NCI-H1105 treated with DMSO at 0.1 percent for 48 hours (cell line): ENCODE measurements around the gene ZNF716.
"Not testable (repeated sequence)": the region's sequence is repeated elsewhere in the genome, so short reads cannot be mapped to it uniquely, and the experiment has no call there.

Source experiments
- DNase-seq: peaks from one replicate; lab custom pipeline; 2025; lab: John Stamatoyannopoulos, UW

Gene ZNF716

DNA sequence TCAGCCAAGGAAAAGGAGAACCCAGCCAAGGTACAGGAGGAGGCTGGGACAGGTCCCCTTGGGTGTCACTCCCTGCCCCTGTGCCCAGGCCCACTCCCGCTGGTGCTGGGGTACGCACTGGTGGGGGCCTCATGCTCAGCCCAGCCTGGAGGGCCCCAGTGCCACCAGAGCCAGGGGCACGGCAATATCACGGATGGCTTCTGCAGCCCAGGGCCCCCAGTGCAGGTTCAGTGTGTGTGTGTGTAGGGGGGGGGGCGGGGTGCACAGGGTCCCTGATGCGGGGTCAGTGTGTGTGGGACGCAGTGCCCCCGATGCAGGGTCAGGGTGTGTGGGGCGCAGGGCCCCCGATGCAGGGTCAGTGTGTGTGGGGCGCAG is 23.4 kb upstream of the ZNF716 start:
- no peak for DNase-seq

DNA sequence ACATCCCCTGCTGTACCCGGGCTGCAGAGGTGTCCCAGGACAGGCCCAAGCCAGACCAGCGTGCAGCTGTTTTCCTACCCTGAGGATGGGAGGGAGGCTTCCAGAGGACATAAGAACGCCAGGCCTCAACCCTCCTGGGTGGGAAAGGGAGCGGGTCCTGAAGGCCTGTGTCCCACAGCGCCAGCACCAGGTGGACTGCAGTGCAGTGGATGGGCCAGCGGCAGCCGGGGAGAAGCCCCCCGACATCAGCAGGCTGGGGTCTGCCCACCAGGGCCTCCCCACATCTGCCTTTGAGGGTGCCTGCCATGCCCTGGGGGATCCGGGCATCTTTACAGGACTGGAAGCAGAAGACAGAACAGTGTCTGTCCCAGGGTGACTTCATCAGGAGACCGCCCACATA is 22.8 kb upstream of the ZNF716 start:
- DNase-seq: no peak

DNA sequence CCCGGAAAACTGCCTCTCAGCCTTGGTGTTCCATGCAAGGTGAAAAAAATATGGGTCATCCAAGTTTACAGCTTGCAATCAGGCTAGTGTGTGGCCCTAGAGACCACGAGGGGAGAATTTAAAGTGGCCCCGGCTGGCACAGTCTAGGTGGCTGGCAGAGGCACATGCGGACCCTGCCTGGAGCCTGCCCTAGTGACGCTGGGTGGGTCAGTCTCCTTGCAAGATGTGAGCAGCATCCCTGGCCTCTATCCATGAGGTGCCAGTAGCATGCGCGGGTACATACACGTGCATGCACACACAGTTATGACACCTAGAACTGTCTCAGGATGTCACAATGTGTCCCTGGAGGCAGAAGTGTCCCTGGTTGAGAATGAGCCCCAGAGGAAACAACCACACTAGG is 22.4 kb upstream of the ZNF716 start:
- DNase-seq: no peak

DNA sequence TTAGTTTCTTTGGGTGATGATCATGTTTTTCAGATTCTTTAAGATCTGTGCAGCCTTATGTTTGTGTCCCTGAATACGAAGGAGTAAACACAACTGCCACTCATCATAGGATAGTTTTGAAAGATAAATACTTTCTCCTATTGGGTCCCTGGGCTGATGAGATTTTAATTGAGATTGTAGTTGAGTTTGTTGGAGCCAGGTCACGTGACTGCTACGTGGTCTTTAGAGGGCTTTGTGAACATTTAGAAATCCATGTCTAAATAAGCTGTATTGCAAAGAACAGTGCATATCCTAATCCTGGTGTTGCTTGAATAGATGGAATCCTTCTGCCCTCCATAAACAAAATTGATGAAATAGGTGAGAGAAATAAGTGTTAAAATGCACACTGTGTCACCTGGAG is 17.4 kb upstream of the ZNF716 start:
- DNase-seq: no peak

DNA sequence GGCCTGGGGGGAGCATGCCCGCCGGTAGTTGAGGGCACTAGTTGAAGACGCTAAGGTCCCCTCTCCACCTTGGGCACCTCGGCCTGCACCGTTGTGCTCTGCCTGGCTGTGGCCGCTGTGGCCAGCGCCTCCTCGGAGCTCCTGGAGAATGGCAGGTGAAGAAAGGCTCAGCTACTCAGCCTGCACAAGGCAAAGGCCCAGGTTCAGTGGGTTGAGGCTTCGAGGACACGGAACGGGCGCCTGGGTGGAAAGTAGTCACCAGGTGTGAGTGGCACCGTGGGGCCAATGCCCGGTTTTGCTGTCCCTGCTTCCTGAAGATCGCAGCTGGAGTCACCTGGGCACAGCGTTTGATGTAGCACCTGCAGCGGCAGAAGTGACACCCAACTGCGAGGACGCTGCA is 12.4 kb upstream of the ZNF716 start:
- DNase-seq: no peak

DNA sequence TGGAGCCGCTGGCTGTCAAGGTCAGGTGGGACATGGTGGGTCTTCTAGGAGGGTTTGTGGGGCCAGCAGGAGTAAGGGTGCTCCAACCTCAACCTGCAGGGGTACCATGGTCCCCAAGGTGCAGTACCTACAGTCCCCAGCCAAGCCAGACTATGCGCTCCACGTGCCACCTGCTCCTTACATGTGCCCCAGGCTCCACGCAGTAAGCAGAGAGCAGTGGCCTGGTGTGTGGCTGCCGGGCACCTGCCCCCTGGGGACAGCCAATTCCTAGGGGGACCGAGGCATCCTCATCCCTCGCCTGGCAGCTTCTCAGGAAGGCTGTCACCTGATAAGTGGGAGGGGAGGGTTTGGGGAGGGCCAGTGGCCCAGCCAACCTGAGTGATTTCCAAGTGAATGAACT is 11.7 kb upstream of the ZNF716 start:
- no peak for DNase-seq

DNA sequence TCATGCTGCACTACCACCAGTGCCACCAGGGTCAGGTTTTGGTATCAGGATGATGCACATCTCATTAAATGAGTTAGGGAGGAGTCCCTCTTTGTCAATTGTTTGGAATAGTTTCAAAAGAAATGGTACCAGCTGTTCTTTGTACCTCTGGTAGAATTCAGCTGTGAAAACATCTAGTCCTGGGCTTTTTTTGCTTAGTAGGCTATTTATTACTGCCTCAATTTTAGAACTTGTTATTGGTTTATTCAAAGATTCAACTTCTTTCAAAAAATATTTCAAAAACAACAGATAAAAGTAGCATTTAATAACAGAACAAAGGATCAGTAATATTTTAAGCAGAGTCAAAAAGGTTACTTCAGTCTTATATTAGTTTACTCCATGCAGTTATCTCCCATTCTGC is 6.4 kb upstream of the ZNF716 start:
- DNase-seq: no peak

DNA sequence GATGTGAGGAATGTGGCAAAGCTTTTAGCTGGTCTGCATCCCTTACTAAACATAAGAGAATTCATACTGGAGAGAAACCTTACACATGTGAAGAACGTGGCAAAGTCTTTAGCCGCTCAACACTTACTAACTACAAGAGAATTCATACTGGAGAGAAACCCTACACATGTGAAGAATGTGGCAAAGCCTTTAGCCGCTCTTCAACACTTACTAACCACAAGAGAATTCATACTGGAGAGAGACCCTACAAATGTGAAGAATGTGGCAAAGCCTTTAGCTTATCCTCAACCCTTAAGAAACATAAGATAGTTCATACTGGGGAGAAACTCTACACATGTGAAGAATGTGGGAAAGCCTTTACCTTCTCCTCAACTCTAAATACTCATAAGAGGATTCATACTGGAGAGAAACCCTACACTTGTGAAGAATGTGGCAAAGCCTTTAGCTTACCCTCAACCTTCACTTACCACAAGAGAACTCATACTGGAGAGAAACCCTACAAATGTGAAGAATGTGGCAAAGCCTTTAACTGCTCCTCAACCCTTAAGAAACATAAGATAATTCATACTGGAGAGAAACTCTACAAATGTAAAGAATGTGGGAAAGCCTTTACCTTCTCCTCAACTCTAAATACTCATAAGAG is 19.3 kb downstream of the ZNF716 start:
- not testable (repeated sequence) for DNase-seq

DNA sequence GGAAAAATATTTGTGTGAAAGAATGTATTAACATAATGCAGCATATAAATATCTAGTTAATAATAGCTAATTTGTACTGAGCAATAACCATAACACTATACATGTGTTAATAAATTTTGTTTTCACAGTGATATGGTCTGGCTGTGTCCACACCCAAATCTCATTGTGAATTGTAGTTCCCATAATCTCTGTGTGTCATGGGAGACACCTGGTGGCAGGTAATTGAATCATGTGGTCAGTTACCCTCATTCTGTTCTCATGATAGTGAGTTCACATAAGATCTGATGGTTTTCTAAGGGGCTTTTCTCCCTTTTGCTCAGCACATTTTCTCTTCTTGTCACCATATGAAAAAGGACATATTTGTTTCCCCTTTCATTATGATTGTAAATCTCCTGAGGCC is 30.3 kb downstream of the ZNF716 start:
- DNase-seq: peak; percentile 2

DNA sequence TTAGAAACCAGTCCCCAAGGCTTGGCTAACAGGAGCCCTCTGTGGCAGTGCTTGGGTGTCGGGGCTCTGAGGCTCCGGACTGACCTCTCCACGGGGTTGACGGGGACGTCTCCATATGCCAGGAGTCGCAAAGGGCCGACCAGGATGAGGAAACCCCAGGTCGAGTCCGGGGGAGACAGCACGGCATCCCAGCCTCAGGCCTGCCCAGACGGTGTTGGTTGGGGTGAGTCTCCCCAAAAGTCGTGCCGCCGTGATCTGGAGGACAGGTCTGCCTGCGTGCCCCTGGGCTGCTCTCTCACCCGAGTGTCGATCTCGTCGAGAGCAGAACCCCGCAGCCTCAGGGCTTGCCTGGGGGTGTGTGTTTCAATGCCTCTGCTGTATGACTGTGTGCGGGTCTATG is 35.0 kb downstream of the ZNF716 start:
- not testable (repeated sequence) for DNase-seq

DNA sequence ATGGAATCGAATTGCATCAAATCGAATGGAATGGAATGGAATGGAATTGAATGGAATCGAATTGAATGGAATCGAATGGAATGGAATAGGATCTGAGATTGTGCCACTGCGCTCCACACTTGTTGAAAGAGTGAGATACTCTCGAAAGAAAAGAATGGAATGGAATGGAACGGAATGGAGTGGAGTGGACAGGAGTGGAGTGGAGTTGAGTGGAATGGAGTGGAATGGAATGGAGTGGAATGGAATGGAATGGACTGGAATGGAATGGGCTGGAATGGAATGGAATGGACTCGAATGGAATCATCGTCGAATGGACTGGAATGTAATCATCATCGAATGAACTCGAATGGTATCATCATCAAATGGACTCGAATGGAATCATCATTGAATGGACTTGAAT is 38.0 kb downstream of the ZNF716 start:
- DNase-seq: no peak

DNA sequence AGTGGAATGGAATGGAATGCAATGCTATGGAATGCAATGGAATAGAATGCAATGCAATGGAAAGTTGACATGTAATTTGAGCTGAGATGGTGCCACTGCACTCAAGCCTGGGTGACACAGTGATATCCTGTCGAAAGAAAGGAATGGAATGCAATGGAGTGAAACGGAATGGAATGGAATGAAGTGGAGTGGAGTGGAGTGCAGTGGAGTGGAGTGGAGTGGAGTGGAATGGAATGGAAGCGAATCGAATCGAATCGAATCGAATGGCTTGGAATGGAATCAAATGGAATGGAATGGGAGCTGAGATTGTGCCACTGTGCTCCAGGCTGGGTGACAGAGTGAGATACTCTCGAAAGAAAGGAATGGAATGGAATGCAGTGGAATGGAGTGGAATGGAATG is 45.1 kb downstream of the ZNF716 start:
- not testable (repeated sequence) for DNase-seq

DNA sequence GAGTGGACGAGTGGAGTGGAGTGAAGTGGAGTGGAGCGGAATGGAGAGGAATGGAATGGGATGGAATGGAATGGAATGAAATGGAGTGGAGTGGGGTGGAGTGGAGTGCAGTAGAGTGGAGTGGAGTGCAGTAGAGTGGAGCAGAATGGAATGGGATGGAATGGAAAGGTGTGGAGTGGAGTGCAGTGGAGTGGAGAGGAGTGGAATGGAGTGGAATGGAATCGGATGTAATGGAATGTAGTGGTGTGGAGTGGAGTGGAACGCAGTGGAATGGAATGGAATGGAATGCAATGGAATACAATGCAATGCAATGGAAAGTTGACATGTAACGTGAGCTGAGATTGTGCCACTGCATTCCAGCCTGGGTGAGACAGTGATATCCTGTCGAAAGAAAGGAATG is 46.4 kb downstream of the ZNF716 start:
- DNase-seq: no peak

DNA sequence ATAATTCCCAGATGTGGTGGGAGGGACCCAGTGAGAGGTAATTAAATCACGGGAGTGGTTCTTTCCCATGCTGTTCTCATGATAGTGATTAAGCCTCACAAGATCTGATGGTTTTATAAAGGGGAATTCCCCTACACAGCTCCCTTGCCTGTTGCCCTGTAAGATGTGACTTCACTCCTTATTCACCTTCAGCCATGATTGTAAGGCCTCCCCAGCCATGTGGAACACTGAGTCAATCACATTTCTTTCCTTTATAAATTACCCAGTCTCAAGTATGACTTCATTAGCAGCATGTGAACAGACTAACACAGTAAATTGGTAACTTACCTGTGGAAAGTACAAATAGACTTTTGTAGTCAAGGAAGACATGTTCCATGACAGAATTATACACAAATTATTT is 55.2 kb downstream of the ZNF716 start:
- no peak for DNase-seq
